Mesothelial cell of epicardium (in vitro differentiated cells): ENCODE measurements around the gene KANK4. TPM values are rescaled to one million over a fixed set of nuclear protein-coding genes. Genes with fewer than 3 reads are reported as not detected.
A peak's percentile ranks its signal among the peaks of the same experiment; 100 is the strongest.

Experiments
- DNase-seq, 2 experiments: peaks; one replicate each; pipeline ENCODE4 v3.0.0; 2021; ENCODE audit warnings: low spot score in 2 of 2; ENCODE audit not compliant: unreplicated experiment in 2 of 2
- H3K27ac Mint-ChIP-seq: 2 replicates; pipeline ENCODE4 v1.8.0; 2021; ENCODE audit warnings: mixed read lengths
- H3K27me3 Mint-ChIP-seq: 2 replicates; pipeline ENCODE4 v1.8.0; 2021; ENCODE audit warnings: low read depth, mixed read lengths
- H3K36me3 Mint-ChIP-seq: 2 replicates; pipeline ENCODE4 v1.8.0; 2021; ENCODE audit warnings: mixed read lengths
- H3K4me1 Mint-ChIP-seq: 2 replicates; pipeline ENCODE4 v1.8.0; 2021; ENCODE audit warnings: mixed read lengths
- H3K4me3 Mint-ChIP-seq: 2 replicates; pipeline ENCODE4 v1.8.0; 2021; ENCODE audit warnings: mild to moderate bottlenecking, moderate library complexity, mixed read lengths
- H3K9me3 Mint-ChIP-seq: 2 replicates; pipeline ENCODE4 v1.8.0; 2021; ENCODE audit warnings: mixed read lengths
- total RNA-seq: library from RNA; stranded (reverse); gene quantifications from 3 replicates; pipeline ENCODE4 v1.2.1, GENCODE V29; 2021
- TF ChIP-seq, protein P1 (sequence below): fragments of 200-600 bp; sonication (generic); IDR thresholded peaks from one replicate; pipeline ENCODE4 v1.5.0; 2021; ENCODE audit warnings: antibody characterized with exemption; ENCODE audit not compliant: unreplicated experiment

Gene KANK4
- total RNA-seq, 1 donor from 2014 or later, result 34.3 TPM

DNA sequence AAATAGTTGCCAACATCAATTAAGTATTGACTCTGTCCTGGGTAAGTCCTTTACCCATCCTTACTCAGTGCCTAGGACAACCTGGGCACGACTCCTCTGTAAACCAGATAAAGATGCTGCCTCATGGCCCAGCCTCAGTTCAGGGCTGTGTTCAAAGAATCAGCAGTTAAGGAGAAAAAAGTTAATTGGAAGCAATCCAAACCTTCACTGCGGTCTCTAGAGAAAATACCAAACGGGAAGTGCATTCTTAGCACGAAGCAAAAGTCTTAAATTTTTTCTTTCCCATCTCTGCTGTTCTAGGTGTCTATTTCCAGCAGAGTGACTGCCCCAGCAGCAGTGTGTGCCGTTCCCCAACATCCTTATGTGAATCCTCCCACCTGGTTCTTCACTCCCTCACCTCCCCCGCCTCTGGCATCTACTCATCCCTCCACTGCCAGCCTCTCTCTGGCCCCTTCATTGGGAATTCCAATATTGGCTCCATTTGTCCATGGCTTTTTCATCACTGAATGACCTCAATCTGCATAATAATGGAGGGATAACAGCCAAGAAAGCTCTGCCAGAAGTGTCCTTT, 23.2 kb downstream of the KANK4 start:
- TF ChIP-seq, protein P1, sequence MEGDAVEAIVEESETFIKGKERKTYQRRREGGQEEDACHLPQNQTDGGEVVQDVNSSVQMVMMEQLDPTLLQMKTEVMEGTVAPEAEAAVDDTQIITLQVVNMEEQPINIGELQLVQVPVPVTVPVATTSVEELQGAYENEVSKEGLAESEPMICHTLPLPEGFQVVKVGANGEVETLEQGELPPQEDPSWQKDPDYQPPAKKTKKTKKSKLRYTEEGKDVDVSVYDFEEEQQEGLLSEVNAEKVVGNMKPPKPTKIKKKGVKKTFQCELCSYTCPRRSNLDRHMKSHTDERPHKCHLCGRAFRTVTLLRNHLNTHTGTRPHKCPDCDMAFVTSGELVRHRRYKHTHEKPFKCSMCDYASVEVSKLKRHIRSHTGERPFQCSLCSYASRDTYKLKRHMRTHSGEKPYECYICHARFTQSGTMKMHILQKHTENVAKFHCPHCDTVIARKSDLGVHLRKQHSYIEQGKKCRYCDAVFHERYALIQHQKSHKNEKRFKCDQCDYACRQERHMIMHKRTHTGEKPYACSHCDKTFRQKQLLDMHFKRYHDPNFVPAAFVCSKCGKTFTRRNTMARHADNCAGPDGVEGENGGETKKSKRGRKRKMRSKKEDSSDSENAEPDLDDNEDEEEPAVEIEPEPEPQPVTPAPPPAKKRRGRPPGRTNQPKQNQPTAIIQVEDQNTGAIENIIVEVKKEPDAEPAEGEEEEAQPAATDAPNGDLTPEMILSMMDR, result no peak
- Mint-ChIP-seq H3K27ac (peak overlapping the region; percentile 91), H3K4me1 (peaks cover 35% of the 10 kb centered on the region)

DNA sequence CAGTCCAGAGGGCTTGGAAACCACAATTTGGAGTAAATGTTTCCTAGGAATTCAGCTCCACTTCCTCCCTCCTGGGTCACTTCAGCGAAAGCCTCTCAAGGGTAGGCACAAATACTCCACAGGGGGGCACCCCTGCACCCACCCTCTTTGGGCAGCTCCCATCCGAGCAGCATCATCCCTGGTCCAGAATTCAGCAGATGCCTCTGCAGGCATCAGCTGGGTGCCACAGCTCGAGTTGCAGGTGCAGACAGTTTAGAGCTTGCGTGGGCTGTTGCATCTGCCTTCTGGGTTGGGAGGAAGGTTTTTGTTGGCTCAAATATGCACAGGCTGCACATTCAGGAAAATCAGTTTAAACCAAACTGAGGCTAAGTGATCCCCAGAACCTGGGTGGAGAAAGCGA, 25.0 kb downstream of the KANK4 start:
- H3K4me3 Mint-ChIP-seq, result no peak overlapping the region
- H3K4me1 Mint-ChIP-seq, result peaks cover 35% of the 10 kb centered on the region
- no peaks in the 10 kb centered on the region for H3K27me3 Mint-ChIP-seq
- TF ChIP-seq, protein P1, result peak; percentile 17
- peaks cover 7% of the 10 kb centered on the region for H3K9me3 Mint-ChIP-seq
- no peak for DNase-seq
- H3K27ac Mint-ChIP-seq, result no peak overlapping the region
- no peaks in the 10 kb centered on the region for H3K36me3 Mint-ChIP-seq

More for the DNA sequence above, 23.2 kb downstream of the KANK4 start:
- H3K27me3 Mint-ChIP-seq, result no peaks in the 10 kb centered on the region
- H3K4me3 Mint-ChIP-seq, result no peak overlapping the region
- H3K9me3 Mint-ChIP-seq, result peaks cover 7% of the 10 kb centered on the region
- no peak for DNase-seq
- H3K36me3 Mint-ChIP-seq, result no peaks in the 10 kb centered on the region

DNA sequence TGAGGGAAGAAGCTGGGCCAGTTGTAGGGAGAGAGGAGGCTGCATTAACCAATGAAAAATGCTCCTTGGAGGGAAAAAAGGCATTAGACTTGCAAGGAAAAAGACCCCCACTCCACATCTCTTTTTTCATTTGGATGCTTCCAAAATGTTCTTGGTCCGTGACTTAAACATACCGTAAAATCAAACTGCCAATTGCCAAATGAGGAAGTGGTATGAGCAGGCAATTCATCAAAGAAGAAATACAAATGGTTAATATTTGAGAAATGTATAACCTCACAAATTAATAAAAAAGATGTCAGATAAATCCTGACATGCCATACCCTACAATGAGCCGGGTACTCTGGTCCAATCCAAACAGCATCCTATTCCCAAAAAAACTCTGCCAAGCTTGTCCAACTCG, 30.6 kb downstream of the KANK4 start:
- H3K4me3 Mint-ChIP-seq, result no peak overlapping the region

DNA sequence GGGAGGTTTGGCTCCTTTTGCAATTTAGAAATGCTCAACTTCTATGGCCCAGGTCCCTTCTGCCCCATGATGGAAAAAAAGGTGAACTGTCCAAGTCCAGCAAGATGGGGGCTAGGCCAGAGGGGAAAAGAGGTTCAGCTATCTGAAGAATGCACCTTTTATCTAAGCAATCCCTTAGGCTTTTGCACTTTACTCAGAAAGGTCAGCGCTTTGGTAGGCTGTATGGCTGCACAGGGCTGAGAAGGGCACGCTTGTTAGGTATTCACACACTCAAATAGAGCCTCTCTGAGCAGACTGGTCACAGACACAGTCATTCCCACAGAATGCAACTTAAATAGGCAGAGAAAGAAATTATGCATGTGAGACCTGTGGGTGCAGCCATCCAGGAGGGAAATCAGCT, 31.0 kb downstream of the KANK4 start:
- H3K4me3 Mint-ChIP-seq, result no peak overlapping the region
- TF ChIP-seq, protein P1, result no peak
- no peak for DNase-seq
- peaks cover 15% of the 10 kb centered on the region for H3K27me3 Mint-ChIP-seq
- peaks cover 53% of the 10 kb centered on the region for H3K4me1 Mint-ChIP-seq
- peaks cover 7% of the 10 kb centered on the region for H3K9me3 Mint-ChIP-seq
- no peaks in the 10 kb centered on the region for H3K36me3 Mint-ChIP-seq
- no peak overlapping the region for H3K27ac Mint-ChIP-seq

More for the DNA sequence above, 30.6 kb downstream of the KANK4 start:
- DNase-seq, result no peak
- no peaks in the 10 kb centered on the region for H3K36me3 Mint-ChIP-seq
- H3K27me3 Mint-ChIP-seq, result peaks cover 15% of the 10 kb centered on the region
- TF ChIP-seq, protein P1, result no peak
- peaks cover 49% of the 10 kb centered on the region for H3K4me1 Mint-ChIP-seq
- H3K27ac Mint-ChIP-seq, result no peak overlapping the region
- peaks cover 7% of the 10 kb centered on the region for H3K9me3 Mint-ChIP-seq

DNA sequence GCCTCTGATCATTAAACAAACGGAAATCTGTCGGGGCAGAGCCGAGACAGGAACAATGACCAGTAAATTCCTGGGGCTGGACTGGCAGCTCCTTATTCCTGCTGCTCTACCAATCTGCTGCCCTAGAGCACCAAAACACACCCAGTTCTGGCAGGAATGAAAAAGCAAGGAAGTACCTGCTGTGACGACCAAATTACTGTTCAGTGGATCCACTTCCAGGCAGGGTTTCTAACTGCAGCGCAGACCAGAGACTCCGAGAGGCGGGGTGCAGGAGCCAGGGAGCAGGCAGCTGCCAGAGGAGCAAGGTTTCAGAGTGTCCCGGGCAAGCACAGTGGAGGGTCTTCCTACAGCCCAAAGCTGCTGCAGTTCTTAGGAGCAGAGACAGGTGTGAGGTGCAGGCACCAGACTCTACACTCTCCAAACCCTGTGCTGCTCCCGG, 32.4 kb downstream of the KANK4 start:
- DNase-seq, result no peak
- Mint-ChIP-seq H3K4me1 (peaks cover 67% of the 10 kb centered on the region), H3K36me3 (no peaks in the 10 kb centered on the region), H3K27ac (no peak overlapping the region), H3K27me3 (peaks cover 15% of the 10 kb centered on the region), H3K4me3 (peak overlapping the region; percentile 34), H3K9me3 (peaks cover 1% of the 10 kb centered on the region)
- TF ChIP-seq, protein P1, result no peak
